NK-92 (cell line): ENCODE data around the gene LINC00237.

Experiments
- DNase-seq: peaks from one replicate; lab custom pipeline; 2025; ENCODE audit not compliant: unreplicated experiment; lab: John Stamatoyannopoulos, UW

LINC00237 gene

DNA sequence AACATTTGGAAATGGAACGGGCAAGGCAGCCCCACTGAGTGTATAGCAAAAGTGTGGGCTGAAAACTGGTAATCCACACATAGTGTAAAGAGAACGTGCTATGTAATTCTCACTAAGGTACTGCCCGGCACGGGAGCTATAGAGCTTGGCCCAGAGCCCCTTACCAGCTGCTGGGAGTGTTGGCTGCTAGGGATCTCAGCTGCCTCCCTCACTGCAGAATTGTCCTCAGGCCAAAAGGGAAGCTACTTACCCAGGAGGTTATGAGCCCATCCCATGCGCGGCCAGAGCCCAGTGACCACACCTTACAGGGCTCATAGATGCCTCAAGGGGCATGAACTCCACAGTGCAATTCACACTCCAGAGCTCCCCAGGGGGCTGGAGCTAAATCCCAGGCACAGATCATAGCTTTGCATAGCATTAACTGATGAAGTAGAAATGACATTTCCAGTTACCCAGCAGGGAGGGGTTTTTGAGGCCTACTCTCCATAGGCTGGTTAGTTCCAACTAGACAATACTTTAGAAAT, 56.8 kb downstream of the LINC00237 start:
- no peak for DNase-seq

DNA sequence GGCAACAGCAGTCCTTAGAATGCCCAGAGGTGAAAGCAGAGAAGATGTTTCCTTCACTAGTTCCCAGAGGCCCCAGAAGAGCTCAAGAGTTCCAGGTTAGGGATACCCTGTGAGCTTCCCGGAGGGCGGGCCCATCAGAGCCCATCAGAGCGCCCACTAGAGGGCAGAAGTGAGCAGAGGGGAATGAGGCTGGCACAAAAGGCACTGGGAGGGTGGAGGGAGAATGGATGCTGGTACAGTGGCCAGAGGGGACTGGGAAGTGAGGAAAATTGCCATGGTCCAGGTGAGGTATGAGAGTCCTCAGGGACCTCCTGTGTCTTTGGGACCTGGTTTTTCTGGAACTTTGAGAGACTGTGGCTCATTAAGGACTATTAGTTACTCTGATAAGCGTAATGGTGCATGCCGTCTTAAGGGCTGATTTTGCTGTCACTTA, 57.3 kb downstream of the LINC00237 start:
- no peak for DNase-seq

DNA sequence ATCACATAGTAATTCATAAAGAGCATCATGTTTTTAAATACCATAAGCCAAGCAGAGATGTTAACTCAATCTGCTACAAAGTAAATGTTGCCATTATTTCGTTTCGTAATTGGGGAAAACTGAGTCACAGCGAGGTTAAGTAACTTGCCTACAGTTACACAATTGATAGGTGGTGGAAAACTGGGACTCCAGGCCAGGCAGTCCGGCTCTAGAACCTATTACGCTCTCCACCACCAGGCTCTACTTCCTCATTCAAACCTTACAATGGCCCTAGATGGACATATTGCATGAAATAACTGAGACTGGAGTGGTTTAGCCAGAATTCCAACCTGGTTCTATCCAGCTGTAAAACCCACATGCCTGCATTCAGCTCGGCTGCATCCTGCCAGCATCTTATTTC, 58.2 kb downstream of the LINC00237 start:
- DNase-seq = no peak

DNA sequence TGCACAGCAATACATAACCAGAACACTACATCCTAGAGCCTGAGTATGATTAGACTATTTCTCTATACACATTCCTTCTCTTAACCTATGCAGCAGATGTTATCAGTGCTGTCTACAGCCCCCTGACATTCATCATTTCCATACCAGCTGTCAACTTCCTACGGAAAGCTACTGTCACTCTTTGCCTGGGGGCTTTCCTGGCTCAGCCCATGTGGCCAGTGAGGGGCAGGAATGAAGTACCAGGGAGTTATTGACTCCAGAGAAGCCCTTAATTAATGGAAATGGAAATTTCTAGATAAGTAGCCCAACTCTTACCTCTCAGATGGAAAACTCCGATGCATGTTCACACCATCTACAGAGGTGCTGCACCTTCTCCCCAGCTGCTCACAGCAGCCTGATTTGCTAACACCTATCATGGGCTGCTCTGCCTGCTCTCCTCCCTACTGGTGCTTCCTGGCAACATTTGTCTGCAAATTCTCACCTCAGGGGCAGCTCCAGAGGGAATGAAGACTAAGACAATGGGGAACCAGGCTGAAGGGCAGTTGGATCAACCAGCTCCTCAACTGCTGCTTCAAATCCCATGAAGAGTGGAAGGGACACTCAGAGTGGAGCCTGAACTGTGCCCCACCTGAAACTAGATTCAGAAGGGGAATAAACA, 59.6 kb downstream of the LINC00237 start:
- DNase-seq = no peak
